Pulmonary artery endothelial cell (primary cell): ENCODE measurements around the gene TMEM253. TPM values are rescaled to one million over a fixed set of nuclear protein-coding genes. Genes with fewer than 3 reads are reported as not detected.
A peak's percentile ranks its signal among the peaks of the same experiment; 100 is the strongest.

Experiments used
- DNase-seq: peaks from one replicate; pipeline ENCODE4 v3.0.0-alpha.2; 2011; ENCODE audit warnings: low read depth, low spot score
- total RNA-seq: library from RNA; depleted of rRNA; stranded (reverse); fragments of >200 nt; gene quantifications from 2 replicates; pipeline ENCODE4 v1.2.3, GENCODE V29; 2014

Gene TMEM253
- total RNA-seq, 1 donor from 2014 or later = not detected

DNA sequence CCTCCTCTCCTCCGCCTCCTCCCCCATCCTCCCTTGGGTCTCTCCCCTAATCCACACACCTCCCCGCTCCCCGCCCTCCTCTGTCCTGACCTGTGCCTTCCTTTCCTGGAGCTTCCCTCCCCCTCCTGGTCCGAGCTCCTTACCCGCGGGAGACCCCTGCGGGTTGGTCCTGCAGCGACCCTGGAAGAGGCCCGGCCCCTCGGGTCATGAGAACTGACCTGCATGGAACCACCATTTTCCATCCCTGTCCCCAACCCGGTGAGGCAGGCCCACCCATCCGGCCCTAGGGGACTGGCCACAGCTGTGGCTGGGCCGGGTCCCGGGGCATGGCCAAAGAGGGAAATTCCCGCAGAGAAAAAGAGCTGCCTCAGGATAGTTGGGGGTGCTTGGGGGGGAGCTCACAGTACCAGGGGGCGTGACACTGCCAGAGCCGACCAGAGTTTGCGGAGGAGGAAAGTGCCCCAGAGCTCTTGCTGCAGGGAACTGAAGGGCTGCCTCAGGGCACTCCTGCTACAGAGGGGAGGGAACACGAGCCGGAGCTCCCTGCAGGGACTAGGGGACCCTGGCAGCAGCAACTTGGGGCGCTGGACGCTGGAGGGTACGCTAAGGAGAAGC is 30.1 kb upstream of the TMEM253 start:
- no peak for DNase-seq

DNA sequence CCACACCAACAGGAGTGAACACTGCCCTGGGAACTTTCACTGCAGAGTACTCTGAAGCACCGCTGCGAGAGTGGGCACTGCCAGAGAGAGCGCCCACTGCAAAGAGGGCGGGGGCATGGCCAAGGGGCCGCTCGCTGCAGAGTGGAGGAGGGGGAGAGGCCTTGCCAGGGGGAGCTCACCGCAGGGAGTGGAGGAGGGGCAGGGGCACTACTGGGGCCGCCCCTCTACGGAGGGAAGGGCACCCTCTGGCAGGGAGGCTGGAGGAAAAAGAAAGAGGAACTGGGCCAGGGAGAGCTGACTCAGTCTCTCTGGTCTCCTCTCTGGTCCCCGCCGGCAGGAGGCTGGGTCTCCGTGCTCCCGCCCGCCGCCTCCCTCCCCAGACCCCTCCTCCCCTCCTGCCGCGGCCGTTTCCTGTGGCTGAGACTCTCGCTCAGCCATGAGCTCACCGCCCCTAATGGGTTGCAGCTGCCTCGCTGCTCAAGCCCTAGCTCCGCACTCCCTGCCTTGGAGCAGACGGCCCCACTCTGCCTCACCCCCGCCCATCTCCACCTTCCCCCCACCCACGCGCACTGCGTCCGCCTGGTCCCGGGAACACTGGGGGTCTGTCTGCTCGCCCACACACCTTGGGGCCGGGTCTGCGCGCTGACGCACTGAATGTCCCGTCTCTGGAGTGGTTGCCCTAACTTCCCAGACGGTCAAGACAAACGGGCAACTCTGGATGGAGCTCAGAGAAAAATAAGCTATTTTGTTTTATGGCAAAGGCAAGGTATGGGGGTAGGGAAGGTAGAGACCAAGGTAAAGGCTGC is 29.4 kb upstream of the TMEM253 start:
- DNase-seq = peak; percentile 29

DNA sequence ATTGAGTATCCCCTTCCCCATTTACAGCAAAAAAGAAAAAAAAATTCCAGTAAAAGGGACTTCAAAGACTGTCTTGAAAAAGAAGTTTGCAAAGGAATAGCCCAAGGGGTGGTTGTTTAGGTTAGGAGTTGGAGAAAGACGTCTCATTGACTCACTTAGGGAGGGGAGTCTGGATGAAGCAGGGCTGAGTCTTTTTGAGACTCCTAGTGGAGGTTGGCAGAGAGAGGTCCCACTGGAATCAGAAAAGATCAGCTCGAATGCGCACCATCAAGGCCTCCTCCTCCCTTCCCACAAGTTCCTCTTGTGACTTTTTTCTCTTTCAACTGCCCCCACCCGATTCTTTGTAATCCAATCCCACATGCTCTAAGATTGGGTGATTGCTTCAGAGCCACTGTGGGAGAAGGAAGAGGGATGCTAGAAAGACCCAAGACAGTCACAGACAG is 28.8 kb upstream of the TMEM253 start:
- DNase-seq = no peak

GRCh38 chr14:21072781-21073339 is 28.0 kb upstream of the TMEM253 start:
- no peak for DNase-seq

DNA sequence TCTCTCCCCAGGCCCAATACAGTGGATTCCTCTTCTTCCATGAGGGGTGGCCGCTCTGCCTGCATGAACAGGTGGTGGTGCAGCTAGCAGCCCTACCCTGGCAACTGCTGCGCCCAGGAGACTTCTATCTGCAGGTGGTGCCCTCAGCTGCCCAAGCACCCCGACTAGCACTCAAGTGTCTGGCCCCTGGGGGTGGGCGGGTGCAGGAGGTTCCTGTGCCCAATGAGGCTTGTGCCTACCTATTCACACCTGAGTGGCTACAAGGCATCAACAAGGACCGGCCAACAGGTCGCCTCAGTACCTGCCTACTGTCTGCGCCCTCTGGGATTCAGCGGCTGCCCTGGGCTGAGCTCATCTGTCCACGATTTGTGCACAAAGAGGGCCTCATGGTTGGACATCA is 26.9 kb upstream of the TMEM253 start:
- DNase-seq = no peak

DNA sequence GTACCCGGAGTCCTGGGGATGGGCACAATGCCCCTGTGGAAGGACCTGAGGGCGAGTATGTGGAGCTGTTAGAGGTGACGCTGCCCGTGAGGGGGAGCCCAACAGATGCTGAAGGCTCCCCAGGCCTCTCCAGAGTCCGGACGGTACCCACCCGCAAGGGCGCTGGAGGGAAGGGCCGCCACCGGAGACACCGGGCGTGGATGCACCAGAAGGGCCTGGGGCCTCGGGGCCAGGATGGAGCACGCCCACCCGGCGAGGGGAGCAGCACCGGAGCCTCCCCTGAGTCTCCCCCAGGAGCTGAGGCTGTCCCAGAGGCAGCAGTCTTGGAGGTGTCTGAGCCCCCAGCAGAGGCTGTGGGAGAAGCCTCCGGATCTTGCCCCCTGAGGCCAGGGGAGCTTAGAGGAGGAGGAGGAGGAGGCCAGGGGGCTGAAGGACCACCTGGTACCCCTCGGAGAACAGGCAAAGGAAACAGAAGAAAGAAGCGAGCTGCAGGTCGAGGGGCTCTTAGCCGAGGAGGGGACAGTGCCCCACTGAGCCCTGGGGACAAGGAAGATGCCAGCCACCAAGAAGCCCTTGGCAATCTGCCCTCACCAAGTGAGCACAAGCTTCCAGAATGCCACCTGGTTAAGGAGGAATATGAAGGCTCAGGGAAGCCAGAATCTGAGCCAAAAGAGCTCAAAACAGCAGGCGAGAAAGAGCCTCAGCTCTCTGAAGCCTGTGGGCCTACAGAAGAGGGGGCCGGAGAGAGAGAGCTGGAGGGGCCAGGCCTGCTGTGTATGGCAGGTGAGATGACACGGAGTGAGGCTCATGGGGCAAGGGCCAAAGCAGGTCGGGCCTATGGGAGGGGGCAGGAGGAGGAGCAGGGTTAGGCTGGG is 26.2 kb upstream of the TMEM253 start:
- no peak for DNase-seq

DNA sequence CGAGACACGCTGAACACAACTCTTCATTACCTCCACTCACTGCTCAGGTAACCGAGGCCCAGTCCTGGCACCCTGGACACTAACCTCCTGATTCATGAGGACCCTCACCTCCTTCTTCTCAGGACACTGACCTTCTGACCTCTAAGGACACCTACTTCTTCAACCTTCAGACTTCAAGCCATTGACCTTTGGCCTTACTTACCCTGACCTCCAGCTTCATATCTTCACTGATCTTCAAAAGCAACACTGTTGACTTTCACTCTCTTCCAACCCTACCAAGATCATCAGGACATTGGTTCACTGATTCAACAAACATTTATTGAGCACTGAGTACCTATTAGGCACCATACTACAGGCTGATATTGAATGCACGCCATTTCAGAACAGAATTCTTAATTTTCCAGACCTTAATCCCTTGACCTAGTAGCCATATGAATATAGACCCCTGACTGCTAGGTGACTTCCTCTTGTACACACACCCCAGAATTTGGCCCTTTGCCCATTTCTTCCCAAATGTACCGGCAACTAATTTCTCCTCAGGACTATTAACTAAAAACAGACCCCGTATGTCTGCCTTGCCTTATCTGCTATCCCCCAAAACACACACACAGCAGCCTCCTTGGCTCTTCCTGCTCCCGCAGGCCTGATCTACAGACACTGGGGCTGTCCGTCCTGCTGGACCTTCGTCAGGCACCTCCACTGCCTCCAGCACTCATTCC is 25.0 kb upstream of the TMEM253 start:
- DNase-seq = no peak

- DNase-seq = no peak
Measured at GRCh38 chr14:21077672-21078071, 23.2 kb upstream of the TMEM253 start.

- no peak for DNase-seq
Measured at GRCh38 chr14:21078287-21078686, 22.6 kb upstream of the TMEM253 start.

DNA sequence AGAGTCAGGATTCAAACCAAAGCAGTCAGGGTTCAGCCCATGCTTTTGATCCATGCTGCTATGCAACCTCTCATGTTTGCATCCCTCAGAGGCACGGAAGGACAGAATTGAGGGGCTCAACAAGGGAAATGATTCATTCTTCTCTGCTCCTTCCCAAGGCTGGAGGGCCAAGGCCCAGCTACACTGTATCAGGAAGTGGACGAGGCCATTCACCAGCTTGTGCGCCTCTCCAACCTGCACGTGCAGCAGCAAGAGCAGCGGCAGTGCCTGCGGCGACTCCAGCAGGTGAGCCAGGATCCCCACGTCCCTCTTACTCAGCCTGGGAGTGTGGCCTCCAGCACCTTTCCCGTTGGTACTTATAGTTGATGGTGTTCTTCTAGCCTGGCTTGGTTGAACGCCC is 22.1 kb upstream of the TMEM253 start:
- no peak for DNase-seq

GRCh38 chr14:21081521-21082142 is 19.2 kb upstream of the TMEM253 start:
- DNase-seq = no peak

GRCh38 chr14:21083565-21084325 is 17.1 kb upstream of the TMEM253 start:
- DNase-seq = no peak

DNA sequence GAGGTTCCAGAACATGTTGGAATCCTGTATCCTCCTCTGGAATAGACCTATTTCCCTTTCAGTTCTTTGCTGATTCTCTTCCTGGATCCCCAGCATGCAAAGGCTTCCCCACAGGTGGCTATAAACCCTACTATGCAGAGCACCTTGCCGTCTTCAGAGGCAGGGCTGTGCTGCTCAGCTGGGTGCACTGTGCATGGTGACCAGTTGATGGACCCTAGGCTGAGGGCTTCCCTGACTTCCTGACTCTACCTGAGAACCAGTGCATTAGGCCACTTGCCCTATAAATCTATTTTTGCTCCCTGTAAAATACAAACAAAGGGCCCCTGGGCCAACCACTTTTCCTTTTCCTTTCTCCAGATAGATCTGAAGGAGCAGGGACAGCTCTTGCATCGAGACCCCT is 16.5 kb upstream of the TMEM253 start:
- DNase-seq = no peak

DNA sequence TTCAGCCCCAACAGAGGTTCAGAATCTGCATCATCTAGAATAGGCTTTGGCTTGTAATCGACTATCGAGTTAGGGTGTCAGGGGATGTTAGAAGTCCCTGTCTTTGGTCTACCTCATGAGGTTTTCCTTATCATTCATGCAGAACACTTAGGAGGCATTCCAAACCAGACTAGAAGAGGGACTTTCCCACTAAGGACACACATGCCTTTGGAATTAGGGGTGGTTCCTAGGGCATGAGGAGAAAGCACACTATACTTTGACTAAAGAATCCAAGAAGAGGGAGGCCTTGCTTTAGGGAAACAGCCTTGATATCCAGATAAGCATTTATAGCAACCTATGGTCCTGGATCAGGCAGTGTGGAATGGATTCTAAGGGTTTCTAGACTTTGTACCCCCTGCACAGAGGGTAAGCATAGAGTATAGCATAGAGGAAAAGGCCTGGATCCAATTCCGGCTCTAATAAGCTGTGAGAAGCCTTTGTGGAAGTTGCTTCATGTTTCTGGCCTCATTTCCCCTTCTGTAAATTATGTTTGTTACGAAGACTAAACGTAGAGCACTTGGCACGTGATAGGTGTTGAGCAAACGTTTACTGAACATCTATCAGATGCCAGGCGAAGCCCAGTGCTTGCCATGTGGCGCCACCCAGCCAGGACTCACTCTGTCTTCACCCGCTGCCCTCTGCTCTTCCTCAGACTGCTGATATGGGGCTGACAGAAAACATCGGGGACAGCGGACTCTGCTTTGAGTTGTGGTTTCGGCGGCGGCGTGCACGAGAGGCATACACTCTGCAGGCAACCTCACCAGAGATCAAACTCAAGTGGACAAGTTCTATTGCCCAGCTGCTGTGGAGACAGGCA is 15.6 kb upstream of the TMEM253 start:
- no peak for DNase-seq

- DNase-seq = no peak
Measured at GRCh38 chr14:21086908-21087293, 14.0 kb upstream of the TMEM253 start.

- DNase-seq = peak; percentile 83
Measured at GRCh38 chr14:21087294-21088091, 13.4 kb upstream of the TMEM253 start.

DNA sequence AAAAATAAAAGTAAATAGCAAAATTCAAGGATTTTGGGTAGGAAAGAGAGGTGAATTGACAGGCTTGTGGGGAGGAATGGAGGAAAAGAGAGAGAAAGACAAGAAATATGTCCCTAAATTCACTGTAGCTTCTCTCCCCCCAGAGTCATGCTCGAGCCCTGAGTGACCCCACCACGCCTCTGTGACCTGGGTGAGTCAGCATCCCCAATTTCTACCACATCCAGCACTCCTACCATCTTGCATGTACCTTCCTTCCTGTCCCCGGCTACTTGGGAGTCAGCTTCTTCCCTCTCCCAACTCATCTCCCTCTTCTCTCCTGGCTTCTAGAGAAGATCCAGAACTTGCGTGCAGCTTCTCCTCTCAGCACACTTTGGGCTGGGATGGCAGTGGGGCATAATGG is 12.2 kb upstream of the TMEM253 start:
- no peak for DNase-seq

DNA sequence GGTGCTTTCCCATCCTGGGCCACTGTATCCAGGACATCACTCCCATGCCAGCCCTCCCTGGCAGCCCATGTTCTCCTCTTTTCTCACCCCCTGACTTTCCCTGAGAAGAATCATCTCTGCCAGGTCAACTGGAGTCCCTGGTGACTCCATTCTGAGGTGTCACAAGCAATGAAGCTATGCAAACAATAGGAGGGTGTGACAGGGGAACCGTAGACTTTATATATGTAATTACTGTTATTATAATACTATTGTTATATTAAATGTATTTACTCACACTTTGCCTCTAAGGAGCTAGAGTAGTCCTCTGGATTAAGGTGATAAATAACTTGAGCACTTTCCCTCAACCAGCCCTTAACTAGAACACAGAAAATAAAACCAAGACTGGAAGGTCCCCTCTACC is 11.6 kb upstream of the TMEM253 start:
- no peak for DNase-seq
